Measurements from ENCODE around the gene EEF1A2.

The EEF1A2 gene

GRCh38 chr20:63543131-63543530, 44.2 kb upstream of the EEF1A2 start:
- H3K4me3 ChIP-seq (ENCODE audit: low read depth, low read length, poor library complexity, severe bottlenecking) = no peak overlapping the region
- H4K20me1 ChIP-seq (ENCODE audit: insufficient read depth, low read length) = no peaks in the 10 kb centered on the region
- H3F3A ChIP-seq (ENCODE audit: insufficient read depth, low read length) = no peaks in the 10 kb centered on the region
- no peaks in the 10 kb centered on the region for H3K9me3 ChIP-seq (ENCODE audit: low read length)
- no peak overlapping the region for H3K4me2 ChIP-seq (ENCODE audit: low read length)
- H3K9ac ChIP-seq (ENCODE audit: low read length) = no peak overlapping the region
- no peaks in the 10 kb centered on the region for H3K36me3 ChIP-seq (ENCODE audit: insufficient read depth, low read length)
- no peaks in the 10 kb centered on the region; the same call in 1 of the 2 replicates for H3K27me3 ChIP-seq (ENCODE audit: insufficient read depth, low read length)
- TF ChIP-seq CTCF (IDR thresholded peaks at IDR 0.05; ENCODE audit: low read length) = no peak
- TF ChIP-seq EZH2 (IDR thresholded peaks at IDR 0.05; ENCODE audit: borderline replicate concordance, low read length) = no peak
- no peak overlapping the region for H2AFZ ChIP-seq (ENCODE audit: low read length)
- H3K79me2 ChIP-seq (ENCODE audit: insufficient read depth, low read length) = no peaks in the 10 kb centered on the region
- no peak overlapping the region for H3K27ac ChIP-seq (ENCODE audit: low read depth, low read length, poor library complexity, severe bottlenecking)
- H3K4me1 ChIP-seq (ENCODE audit: insufficient read depth, low read length, severe bottlenecking) = peaks cover 2% of the 10 kb centered on the region
- H3K9me2 ChIP-seq (ENCODE audit: low read depth, low read length) = no peaks in the 10 kb centered on the region

- H3K79me2 ChIP-seq (ENCODE audit: insufficient read depth, low read length) = no peaks in the 10 kb centered on the region
- H3K4me3 ChIP-seq (ENCODE audit: low read depth, low read length, poor library complexity, severe bottlenecking) = no peak overlapping the region
- no peak overlapping the region for H2AFZ ChIP-seq (ENCODE audit: low read length)
- no peaks in the 10 kb centered on the region for H3K36me3 ChIP-seq (ENCODE audit: insufficient read depth, low read length)
- no peaks in the 10 kb centered on the region for H3F3A ChIP-seq (ENCODE audit: insufficient read depth, low read length)
- no peaks in the 10 kb centered on the region; the same call in 1 of the 2 replicates for H3K27me3 ChIP-seq (ENCODE audit: insufficient read depth, low read length)
- H4K20me1 ChIP-seq (ENCODE audit: insufficient read depth, low read length) = no peaks in the 10 kb centered on the region
- TF ChIP-seq CTCF (IDR thresholded peaks at IDR 0.05; ENCODE audit: low read length) (no peak), EZH2 (IDR thresholded peaks at IDR 0.05; ENCODE audit: borderline replicate concordance, low read length) (no peak)
- H3K9me3 ChIP-seq (ENCODE audit: low read length) = no peaks in the 10 kb centered on the region
- peaks cover 5% of the 10 kb centered on the region for H3K4me1 ChIP-seq (ENCODE audit: insufficient read depth, low read length, severe bottlenecking)
- no peak overlapping the region for H3K27ac ChIP-seq (ENCODE audit: low read depth, low read length, poor library complexity, severe bottlenecking)
- H3K9ac ChIP-seq (ENCODE audit: low read length) = no peak overlapping the region
- H3K4me2 ChIP-seq (ENCODE audit: low read length) = no peak overlapping the region
- no peaks in the 10 kb centered on the region for H3K9me2 ChIP-seq (ENCODE audit: low read depth, low read length)
These were observed 43.8 kb upstream of the EEF1A2 start for GRCh38 chr20:63542696-63543095.

- H3K27me3 ChIP-seq (ENCODE audit: insufficient read depth, low read length) = no peaks in the 10 kb centered on the region; the same call in 1 of the 2 replicates
- no peak overlapping the region for H3K9ac ChIP-seq (ENCODE audit: low read length)
- H3K4me2 ChIP-seq (ENCODE audit: low read length) = no peak overlapping the region
These were observed 43.2 kb upstream of the EEF1A2 start for GRCh38 chr20:63542031-63542559.

More at GRCh38 chr20:63542031-63542559, 43.2 kb upstream of the EEF1A2 start:
- H3K36me3 ChIP-seq (ENCODE audit: insufficient read depth, low read length) = no peaks in the 10 kb centered on the region
- H3K79me2 ChIP-seq (ENCODE audit: insufficient read depth, low read length) = no peaks in the 10 kb centered on the region
- H3K4me3 ChIP-seq (ENCODE audit: low read depth, low read length, poor library complexity, severe bottlenecking) = no peak overlapping the region
- TF ChIP-seq CTCF (IDR thresholded peaks at IDR 0.05; ENCODE audit: low read length) (no peak), EZH2 (IDR thresholded peaks at IDR 0.05; ENCODE audit: borderline replicate concordance, low read length) (no peak)
- H3K4me1 ChIP-seq (ENCODE audit: insufficient read depth, low read length, severe bottlenecking) = peaks cover 11% of the 10 kb centered on the region
- no peak overlapping the region for H2AFZ ChIP-seq (ENCODE audit: low read length)
- H3F3A ChIP-seq (ENCODE audit: insufficient read depth, low read length) = no peaks in the 10 kb centered on the region
- no peaks in the 10 kb centered on the region for H4K20me1 ChIP-seq (ENCODE audit: insufficient read depth, low read length)
- H3K9me2 ChIP-seq (ENCODE audit: low read depth, low read length) = no peaks in the 10 kb centered on the region
- no peak overlapping the region for H3K27ac ChIP-seq (ENCODE audit: low read depth, low read length, poor library complexity, severe bottlenecking)
- no peaks in the 10 kb centered on the region for H3K9me3 ChIP-seq (ENCODE audit: low read length)

Data from OCI-LY1 (cell line).